GM15510 (cell line): ENCODE data around the gene BCAP31.

ENCODE experiments used
- POLR2A ChIP-seq: IDR thresholded peaks from 3 replicates; pipeline ENCODE4 v1.6.1; 2011; ENCODE audit warnings: borderline replicate concordance; ENCODE audit not compliant: insufficient read length; ENCODE audit errors: extremely low read depth

BCAP31 gene

GRCh38 chrX:153765138-153766079 lies 41.2 kb upstream of the BCAP31 start:
- no peak for TF ChIP-seq POLR2A

DNA sequence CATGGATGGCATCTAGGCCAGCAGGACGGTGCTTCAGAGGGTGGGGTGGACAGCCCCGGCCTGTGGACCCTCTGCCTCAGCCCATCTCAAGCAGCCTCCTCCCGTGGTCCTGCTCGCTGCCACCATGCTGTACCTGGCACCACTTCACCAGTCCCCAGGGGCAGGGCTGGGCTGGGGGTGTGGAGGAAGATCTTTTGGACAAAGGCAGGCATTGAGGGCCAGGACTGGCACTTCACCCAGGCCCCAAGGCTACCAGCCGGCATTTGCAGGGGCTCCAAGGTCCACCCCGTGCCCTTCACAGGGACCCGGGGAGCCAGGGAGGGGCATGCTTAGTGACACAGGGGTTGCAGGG lies 40.6 kb upstream of the BCAP31 start:
- TF ChIP-seq POLR2A: no peak

DNA sequence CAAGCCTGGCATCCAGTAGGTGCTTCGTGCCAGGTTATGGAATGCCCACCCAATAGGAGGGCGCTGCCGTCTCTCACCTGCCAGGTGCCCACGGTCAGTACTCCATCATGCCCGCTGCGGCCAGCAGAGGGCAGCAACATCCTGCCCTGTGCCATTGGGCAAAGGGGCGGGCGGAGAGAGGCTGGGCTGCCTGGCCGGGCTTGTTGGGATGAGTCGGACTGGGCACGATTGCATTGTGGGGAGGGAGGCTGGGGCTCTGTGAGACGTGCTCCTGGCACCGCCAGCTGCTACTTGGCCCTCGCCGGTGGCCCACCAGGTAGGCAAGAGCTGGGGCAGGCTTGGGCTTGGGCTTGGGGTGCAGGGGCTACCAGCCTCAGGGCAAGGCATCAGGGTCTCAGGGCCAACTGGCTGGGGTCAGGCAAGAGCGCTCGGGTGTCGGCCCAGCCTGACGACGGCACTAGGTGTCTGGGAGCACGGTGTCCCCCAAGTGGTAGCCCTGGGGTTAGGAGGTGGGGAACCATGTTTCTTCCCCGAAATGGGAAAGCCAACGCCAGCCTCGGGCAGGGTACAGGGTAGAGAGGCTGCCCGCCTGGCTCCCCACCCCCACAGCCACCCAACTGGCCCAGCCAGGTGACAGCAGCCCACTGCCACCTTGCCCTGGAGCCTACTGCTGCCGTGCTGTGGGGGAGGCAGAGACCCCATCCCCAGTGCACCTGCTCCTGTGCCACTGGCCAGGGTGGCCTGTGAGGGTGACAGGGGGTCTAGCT lies 40.0 kb upstream of the BCAP31 start, which contains the start of gene PLXNB3:
PLXNB3 (plus strand) TSS at position 261 of the 767 bp plus-strand sequence. CDS start 1,287 bp downstream, outside the sequence.
- no peak for TF ChIP-seq POLR2A

DNA sequence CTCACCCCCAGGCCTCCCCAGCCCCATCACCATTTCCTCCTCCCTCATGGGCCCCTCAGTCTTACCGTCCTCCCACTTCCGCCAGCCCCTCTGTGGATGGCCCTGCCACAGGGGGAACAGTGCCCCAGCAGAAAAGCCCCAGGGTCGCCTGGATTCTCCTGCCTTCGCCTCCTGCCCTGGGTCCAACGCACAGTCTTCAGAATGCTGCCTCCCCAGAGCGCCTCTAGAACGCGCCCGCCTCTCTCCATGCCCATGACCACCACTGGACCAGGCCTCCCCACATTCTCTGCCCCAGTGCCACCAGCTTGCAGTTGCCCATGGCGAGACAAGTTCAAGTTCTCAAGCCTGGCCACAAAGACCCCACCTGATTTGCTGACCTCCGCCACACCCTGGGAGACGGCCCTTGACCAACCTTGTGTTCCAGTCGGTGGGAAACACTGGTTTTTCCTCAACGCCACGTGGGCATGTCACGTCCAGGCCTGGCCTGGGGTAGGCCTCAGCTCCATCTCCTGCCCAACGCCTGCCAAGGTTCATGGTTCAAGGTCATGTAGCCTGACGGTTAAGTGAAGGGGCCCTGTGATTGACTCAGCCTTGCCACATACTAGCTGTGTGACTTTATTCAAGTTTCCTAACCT lies 39.2 kb upstream of the BCAP31 start:
- no peak for TF ChIP-seq POLR2A

DNA sequence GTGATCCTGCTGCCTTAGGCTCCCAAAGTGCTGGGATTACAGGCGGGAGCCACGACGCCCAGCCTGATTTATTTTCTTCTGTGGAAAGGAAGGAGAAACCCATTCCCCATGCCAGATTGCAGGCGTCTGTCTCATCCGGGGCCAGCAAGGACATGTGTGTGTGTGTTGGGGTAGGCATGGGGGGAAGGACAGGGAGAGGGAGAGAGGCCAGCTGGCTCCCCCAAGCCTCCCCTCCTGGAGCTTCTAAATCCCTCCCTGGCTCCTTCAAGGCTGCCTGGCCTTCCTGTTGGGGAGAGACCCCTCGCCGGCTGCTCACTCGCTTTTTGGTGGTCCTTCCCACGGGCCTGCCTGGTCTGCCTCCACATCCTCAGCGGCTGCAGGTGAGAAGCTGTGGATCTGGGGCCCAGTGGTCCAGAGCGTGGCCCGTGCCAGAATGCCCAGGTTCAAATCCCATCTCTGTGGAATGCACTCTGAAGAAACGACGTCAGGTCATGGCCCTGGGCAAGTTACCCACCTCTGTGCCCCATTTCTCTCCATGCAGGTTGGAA lies 38.5 kb upstream of the BCAP31 start:
- no peak for TF ChIP-seq POLR2A

GRCh38 chrX:153761863-153762262 lies 37.7 kb upstream of the BCAP31 start:
- TF ChIP-seq POLR2A: no peak

GRCh38 chrX:153755136-153755535 lies 30.9 kb upstream of the BCAP31 start:
- no peak for TF ChIP-seq POLR2A

DNA sequence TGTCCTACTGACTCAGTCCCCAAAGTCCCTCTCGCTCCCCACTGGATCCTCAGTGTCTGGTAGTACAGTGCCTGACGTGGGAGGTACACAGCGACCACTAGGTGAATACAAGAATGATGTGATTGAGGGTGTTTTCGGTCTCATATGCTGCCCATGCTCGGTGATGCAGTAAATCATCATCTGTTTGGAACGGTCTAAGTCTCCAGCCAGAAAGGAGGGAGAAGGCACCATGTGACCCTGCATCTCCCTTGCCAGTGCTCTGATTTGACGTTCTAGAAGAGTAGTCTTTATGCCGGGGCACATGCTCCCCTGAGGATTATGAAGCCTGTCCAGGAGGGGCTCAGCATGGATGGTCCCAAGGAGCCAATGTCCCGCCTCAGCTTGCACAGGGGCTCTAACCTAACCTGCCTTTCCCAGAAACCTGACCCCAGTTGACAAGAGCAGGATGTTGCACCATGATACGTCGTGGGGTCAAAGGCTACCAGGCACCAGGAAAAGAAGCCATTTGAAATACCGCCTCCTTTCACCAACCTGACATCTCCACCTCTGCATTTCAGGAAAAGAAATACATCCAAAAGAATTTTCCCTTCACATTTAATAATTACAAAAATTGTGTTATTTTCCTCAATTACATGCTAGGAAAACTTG lies 26.1 kb upstream of the BCAP31 start:
- no peak for TF ChIP-seq POLR2A

- no peak for TF ChIP-seq POLR2A
These were observed 22.2 kb upstream of the BCAP31 start for GRCh38 chrX:153746359-153746758.

GRCh38 chrX:153744210-153745066 lies 20.3 kb upstream of the BCAP31 start:
- no peak for TF ChIP-seq POLR2A

GRCh38 chrX:153741446-153741845 lies 17.3 kb upstream of the BCAP31 start:
- TF ChIP-seq POLR2A: no peak

- TF ChIP-seq POLR2A: no peak
These were observed 16.5 kb upstream of the BCAP31 start for GRCh38 chrX:153740631-153741222.
